IPS-18c (cell line): ENCODE measurements around the gene BACE1.
"Not testable (repeated sequence)": the region's sequence is repeated elsewhere in the genome, so short reads cannot be mapped to it uniquely, and the experiment has no call there.

Source experiments
- H3K4me3 ChIP-seq: 2 replicates; pipeline ENCODE4 v1.7.0; 2013; ENCODE audit warnings: low read depth, mild to moderate bottlenecking, low read length, moderate library complexity; ENCODE audit not compliant: insufficient read depth
- H3K9me3 ChIP-seq: one replicate; pipeline ENCODE4 v1.6.1; 2013; ENCODE audit warnings: mild to moderate bottlenecking, low read length, moderate library complexity; ENCODE audit not compliant: control insufficient read depth, insufficient read depth

BACE1 gene

GRCh38 chr11:117289795-117290194, 26.3 kb downstream of the BACE1 start:
- H3K4me3 ChIP-seq: no peak overlapping the region
- no peaks in the 10 kb centered on the region for H3K9me3 ChIP-seq

GRCh38 chr11:117287668-117288067, 28.4 kb downstream of the BACE1 start:
- Histone ChIP-seq H3K9me3 (no peaks in the 10 kb centered on the region), H3K4me3 (no peak overlapping the region)

- Histone ChIP-seq H3K4me3 (no peak overlapping the region), H3K9me3 (no peaks in the 10 kb centered on the region)
These were observed 29.5 kb downstream of the BACE1 start for GRCh38 chr11:117286588-117286987.

GRCh38 chr11:117284053-117284452, 32.0 kb downstream of the BACE1 start:
- H3K4me3 ChIP-seq: no peak overlapping the region
- no peaks in the 10 kb centered on the region for H3K9me3 ChIP-seq

DNA sequence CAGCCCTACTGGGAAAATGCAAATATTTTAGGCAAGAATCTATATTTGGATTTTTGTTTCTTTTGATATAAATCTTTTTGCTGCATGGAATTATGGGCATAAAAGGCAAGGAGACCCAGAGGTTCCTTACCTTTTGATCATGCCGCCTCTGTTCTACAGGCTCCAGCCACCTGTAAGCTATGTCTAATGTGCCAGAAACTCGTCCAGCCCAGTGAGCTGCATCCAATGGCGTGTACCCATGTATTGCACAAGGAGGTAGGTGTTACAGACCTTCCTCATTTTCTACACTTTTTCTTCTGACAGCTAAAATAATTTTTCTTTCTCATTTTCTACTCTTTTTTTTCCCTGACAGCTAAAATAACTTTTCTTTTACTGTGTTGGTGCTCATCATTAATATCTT, 33.1 kb downstream of the BACE1 start:
- H3K4me3 ChIP-seq: no peak overlapping the region
- H3K9me3 ChIP-seq: no peaks in the 10 kb centered on the region

DNA sequence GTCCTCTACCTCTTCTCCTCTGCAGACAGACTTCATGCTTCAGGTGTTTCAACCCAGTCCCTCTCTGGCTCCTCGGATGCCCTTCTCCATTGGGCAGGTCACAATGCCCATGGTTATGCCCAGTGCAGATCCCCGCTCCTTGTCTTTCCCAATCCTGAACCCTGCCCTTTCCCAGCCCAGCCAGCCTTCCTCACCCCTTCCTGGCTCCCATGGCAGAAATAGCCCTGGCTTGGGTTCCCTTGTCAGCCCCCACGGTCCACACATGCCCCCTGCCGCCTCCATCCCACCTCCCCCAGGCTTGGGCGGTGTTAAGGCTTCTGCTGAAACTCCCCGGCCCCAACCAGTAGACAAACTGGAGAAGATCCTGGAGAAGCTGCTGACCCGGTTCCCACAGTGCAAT, 34.2 kb downstream of the BACE1 start:
- no peaks in the 10 kb centered on the region for H3K9me3 ChIP-seq

GRCh38 chr11:117281159-117281558, 34.9 kb downstream of the BACE1 start:
- no peak overlapping the region for H3K4me3 ChIP-seq
- no peaks in the 10 kb centered on the region for H3K9me3 ChIP-seq

More for the DNA sequence above, 34.2 kb downstream of the BACE1 start:
- H3K4me3 ChIP-seq: no peak overlapping the region

DNA sequence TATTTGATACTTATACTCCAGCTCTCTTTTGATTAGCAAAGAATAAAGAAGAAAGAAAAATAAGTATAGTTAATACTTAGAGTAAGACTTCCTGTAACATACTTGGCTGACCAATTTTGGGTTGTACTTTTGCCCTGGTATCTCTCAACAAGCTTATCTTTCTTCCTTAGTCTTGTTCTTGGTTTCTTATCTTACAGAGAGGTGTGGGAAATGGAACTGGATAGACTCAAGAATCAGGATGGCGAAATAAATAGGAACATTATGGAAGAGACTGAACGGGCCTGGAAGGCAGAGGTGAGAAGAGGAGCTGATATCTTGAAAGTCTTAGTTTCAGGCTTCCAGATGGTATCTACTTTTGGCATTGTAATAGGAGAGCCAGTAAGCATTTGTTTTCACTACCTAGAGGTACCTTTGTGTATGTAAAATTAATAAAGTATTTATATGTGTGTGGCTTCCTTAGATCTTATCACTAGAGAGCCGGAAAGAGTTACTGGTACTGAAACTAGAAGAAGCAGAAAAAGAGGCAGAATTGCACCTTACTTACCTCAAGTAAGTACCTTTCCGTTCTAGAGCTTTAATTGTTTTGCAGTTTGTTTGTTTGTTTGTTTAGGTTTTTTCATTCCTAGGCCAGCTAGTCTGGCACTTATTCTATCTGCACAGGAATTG, 36.2 kb downstream of the BACE1 start:
- Histone ChIP-seq H3K9me3 (no peaks in the 10 kb centered on the region), H3K4me3 (no peak overlapping the region)

GRCh38 chr11:117278347-117278746, 37.7 kb downstream of the BACE1 start:
- Histone ChIP-seq H3K9me3 (no peaks in the 10 kb centered on the region), H3K4me3 (no peak overlapping the region)

DNA sequence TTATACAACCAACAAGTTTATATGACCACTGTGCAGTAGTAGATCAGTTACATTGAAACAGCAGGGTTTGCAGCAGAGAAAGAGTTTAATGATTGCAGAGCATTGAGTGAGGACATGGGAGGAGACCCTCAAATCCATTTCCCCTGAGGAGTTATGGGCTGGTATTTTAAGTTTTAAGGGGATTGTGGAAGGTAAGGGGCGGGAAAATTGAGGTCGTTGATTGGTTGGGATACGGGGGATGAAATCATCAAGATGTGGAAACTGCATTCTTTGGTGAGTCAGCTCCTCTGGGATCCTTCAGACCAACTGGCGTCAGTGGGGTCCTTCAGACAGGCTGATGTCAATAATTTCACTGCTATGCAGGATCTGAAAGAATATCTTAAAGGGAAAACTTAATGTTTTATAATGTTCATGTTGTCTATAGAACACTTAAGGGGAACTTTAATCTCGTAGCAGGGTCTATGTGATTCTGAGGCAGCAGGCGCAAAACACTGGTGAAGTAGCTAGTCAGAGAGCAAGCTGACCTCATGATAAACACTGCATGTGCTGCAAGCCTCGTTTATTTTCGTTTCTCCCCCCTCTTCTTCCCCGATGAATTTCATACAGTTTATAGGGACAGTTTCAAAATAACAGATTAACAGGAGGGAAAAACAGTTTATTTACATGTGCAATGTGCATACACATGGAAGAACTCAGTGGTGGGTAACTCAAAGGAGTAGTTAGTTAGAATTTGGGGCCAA, 42.3 kb downstream of the BACE1 start:
- H3K9me3 ChIP-seq: no peaks in the 10 kb centered on the region
- no peak overlapping the region for H3K4me3 ChIP-seq

- H3K9me3 ChIP-seq, H3K4me3 ChIP-seq: not testable (repeated sequence)
These were observed 43.9 kb downstream of the BACE1 start for GRCh38 chr11:117272175-117272574.

DNA sequence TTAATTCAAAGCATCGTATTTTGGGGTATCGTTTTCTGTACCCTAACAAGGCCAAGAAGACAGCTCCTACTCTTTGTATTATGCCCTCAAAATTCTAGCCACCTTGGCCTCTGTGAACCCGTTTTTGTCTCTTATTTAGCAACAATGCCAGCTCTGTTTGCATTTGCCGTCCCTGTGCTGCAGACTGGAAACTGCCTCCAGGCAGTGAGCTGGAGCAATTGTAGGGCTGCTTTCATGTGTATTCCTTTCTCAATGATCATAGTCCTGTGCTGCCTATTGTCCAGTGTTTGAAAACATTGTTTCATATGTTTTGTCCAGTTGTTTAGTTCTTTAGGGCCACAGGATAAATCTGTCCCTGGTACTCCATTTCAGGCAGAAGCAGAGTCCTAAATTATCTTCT, 44.8 kb downstream of the BACE1 start:
- Histone ChIP-seq H3K4me3 (no peak overlapping the region), H3K9me3 (no peaks in the 10 kb centered on the region)

- H3K9me3 ChIP-seq: no peaks in the 10 kb centered on the region
- no peak overlapping the region for H3K4me3 ChIP-seq
These were observed 46.2 kb downstream of the BACE1 start for GRCh38 chr11:117269856-117270255.

GRCh38 chr11:117265745-117266144, 50.3 kb downstream of the BACE1 start:
- no peak overlapping the region for H3K4me3 ChIP-seq
- H3K9me3 ChIP-seq: no peaks in the 10 kb centered on the region

DNA sequence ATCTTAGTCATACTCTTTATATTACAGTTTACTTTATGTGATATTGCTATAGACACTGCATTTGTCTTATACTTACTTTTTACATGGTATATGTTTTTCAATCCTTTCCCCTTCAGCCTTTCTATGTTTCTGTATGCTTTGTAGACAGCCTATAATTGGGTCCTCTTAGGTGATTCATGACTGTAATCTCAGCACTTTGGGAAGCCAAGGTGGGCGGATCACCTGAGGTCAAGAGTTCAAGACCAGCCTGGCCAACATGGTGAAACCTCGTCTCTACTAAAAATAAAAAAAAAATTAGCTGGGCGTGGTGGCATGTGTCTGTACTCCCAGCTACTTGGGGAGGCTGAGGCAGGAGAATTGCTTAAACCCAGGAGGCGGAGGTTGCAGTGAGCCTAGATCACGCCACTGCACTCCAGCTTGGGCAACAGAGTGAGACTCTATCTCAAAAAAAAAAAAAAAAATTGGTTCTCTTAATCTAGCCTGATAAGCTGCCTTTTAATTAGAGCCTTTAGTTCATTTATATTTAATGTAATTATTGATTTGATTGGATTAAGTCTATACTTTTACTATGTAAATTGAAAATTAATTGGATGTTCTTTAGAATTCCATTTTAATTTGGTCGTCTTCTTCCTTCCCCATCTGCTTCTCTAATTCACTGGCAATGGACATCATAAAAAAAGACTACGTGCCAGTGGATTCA, 51.3 kb downstream of the BACE1 start:
- H3K4me3 ChIP-seq, H3K9me3 ChIP-seq: not testable (repeated sequence)

- no peak overlapping the region for H3K4me3 ChIP-seq
These were observed 56.6 kb downstream of the BACE1 start for GRCh38 chr11:117259417-117259816.

GRCh38 chr11:117258576-117258975, 57.5 kb downstream of the BACE1 start:
- no peak overlapping the region for H3K4me3 ChIP-seq
- H3K9me3 ChIP-seq: no peaks in the 10 kb centered on the region

More at GRCh38 chr11:117259417-117259816, 56.6 kb downstream of the BACE1 start:
- H3K9me3 ChIP-seq: no peaks in the 10 kb centered on the region

DNA sequence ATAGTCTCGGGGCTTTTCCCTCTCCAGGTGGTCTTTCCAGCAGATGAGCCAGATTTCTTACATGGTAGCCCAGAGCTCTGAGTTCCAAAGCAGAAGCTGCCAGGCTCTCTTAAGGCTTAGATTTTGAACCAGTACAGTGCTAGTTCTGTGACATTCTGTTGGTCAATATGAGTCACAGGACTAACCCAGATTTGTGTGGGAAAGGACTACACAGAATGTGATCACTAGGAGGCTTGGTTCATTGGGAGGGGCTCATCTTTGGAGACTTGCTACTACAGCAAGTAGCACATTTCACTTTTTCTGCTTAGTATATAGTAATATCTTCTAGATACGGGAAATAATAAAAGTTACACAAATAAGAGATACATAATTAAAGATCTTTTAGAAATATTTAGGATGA, 59.5 kb downstream of the BACE1 start:
- Histone ChIP-seq H3K4me3 (no peak overlapping the region), H3K9me3 (no peaks in the 10 kb centered on the region)
